ENCODE measurements around the gene HDX. TPM values are rescaled to one million over a fixed set of nuclear protein-coding genes. Genes with fewer than 3 reads are reported as not detected.

The HDX gene
- total RNA-seq, 1 donor from 2014 or later = 5.6 TPM

DNA sequence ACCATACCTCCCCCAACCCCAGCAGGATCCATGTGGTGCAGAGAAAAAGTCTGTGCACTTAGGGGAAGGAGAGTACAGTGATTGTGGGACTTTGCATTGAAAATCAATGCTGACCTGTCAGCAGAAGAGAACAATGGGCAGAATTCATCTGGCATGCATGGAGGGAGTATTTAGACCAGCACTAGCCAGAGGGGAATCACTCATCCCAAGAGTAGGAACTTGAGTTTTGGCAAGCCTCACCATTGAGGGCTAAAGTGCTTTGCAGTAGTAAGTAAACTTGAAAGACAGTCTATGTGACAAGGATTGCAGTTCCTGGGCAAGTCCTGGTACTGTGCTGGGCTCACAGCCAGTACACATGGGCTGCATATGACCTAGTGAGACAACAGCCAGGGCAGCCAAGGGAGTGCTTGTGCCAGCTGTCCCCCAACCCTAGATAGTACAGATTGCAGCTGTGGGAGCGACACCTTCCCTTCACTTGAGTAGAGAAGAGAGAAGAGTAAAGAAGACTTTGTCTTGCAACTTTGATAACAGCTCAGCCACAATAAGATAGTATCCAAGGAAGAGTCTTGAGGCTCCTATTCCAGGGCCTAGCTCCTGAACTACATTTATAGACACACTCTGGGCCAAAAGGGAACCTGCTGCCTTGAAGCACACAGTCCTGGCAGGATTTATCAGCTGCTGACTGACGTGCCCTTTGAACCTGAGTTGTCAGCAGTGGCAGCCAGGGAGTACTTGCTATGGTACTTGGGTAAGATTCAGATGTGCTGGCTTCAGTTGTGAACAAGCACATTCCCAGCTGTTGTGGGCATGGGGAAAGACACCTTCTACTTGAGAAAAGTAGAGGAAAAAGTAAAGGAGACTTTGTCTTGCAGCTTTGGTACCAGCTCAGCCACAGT lies 48.7 kb downstream of the HDX start:
- H3K4me3 ChIP-seq (ENCODE audit: low read depth, low read length) = no peak overlapping the region
- no peak for DNase-seq (ENCODE audit: low read depth)
- H3K36me3 ChIP-seq (ENCODE audit: control insufficient read depth, insufficient read depth, low read length) = no peaks in the 10 kb centered on the region
- no peak for TF ChIP-seq CTCF (IDR thresholded peaks at IDR 0.05; ENCODE audit: insufficient read depth, low read length, poor library complexity, severe bottlenecking)
- H3K27me3 ChIP-seq (ENCODE audit: control insufficient read depth, insufficient read depth, low read length) = no peaks in the 10 kb centered on the region

GRCh38 chrX:84441143-84441542 lies 61.1 kb downstream of the HDX start:
- DNase-seq (ENCODE audit: low read depth) = no peak
- Histone ChIP-seq H3K4me3 (ENCODE audit: low read depth, low read length) (no peak overlapping the region), H3K27me3 (ENCODE audit: control insufficient read depth, insufficient read depth, low read length) (no peaks in the 10 kb centered on the region), H3K36me3 (ENCODE audit: control insufficient read depth, insufficient read depth, low read length) (no peaks in the 10 kb centered on the region)
- TF ChIP-seq CTCF (IDR thresholded peaks at IDR 0.05; ENCODE audit: insufficient read depth, low read length, poor library complexity, severe bottlenecking) = no peak

GRCh38 chrX:84415140-84415539 lies 87.1 kb downstream of the HDX start:
- Histone ChIP-seq H3K36me3 (ENCODE audit: control insufficient read depth, insufficient read depth, low read length) (no peaks in the 10 kb centered on the region), H3K27me3 (ENCODE audit: control insufficient read depth, insufficient read depth, low read length) (no peaks in the 10 kb centered on the region), H3K4me3 (ENCODE audit: low read depth, low read length) (no peak overlapping the region)
- TF ChIP-seq CTCF (IDR thresholded peaks at IDR 0.05; ENCODE audit: insufficient read depth, low read length, poor library complexity, severe bottlenecking) = no peak
- no peak for DNase-seq (ENCODE audit: low read depth)

DNA sequence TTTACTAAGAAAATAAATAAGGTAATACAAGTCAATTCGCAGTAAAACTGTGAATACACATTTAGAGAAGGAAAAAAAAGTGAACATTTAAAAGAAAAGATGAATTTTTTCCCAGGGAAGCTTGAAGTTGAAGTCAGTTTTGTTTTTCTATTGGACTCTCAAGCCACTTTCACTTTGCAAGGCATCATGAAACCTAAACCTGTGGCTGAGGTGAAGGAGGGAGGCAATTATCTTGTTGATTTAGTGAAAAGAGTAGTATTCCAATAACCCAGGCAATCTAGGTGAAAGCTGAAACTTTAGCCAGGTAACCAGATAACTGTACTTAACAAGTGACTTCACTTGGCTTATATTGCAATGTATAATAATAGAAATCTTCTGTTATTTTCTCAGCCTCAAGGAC lies 138.6 kb downstream of the HDX start:
- H3K36me3 ChIP-seq (ENCODE audit: control insufficient read depth, insufficient read depth, low read length) = no peaks in the 10 kb centered on the region
- no peak for DNase-seq (ENCODE audit: low read depth)
- H3K27me3 ChIP-seq (ENCODE audit: control insufficient read depth, insufficient read depth, low read length) = no peaks in the 10 kb centered on the region
- H3K4me3 ChIP-seq (ENCODE audit: low read depth, low read length) = no peak overlapping the region
- TF ChIP-seq CTCF (IDR thresholded peaks at IDR 0.05; ENCODE audit: insufficient read depth, low read length, poor library complexity, severe bottlenecking) = no peak

GRCh38 chrX:84363051-84363450 lies 139.2 kb downstream of the HDX start:
- no peak for DNase-seq (ENCODE audit: low read depth)
- H3K4me3 ChIP-seq (ENCODE audit: low read depth, low read length) = no peak overlapping the region
- H3K27me3 ChIP-seq (ENCODE audit: control insufficient read depth, insufficient read depth, low read length) = no peaks in the 10 kb centered on the region
- TF ChIP-seq CTCF (IDR thresholded peaks at IDR 0.05; ENCODE audit: insufficient read depth, low read length, poor library complexity, severe bottlenecking) = no peak
- no peaks in the 10 kb centered on the region for H3K36me3 ChIP-seq (ENCODE audit: control insufficient read depth, insufficient read depth, low read length)
